ENCODE data around the gene FBXL12. TPM values are rescaled to one million over a fixed set of nuclear protein-coding genes. Genes with fewer than 3 reads are reported as not detected.

The FBXL12 gene
- total RNA-seq, 6 donors from 2014 or later, result 14.8 to 48.2 (median 32.3) TPM

DNA sequence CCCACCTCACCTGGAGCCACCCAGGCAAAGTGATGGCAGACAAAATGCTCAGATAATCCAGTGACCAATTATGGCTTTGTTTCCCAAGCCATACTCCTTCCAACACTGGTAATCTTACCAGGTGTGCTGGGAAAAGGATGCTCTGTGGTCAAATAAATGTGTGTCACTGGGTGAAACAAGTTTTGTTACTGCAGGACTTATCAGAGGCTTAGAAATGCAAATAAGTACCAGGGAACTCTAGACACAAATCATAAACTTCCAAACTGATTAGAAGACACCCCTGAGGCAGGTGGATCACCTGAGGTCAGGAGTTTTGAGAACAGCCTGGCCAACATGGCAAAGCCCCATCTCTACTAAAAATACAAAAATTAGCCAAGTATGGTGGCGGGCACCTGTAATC, 42.6 kb upstream of the FBXL12 start:
- no peaks in the 10 kb centered on the region for H3K27me3 ChIP-seq
- ATAC-seq (ENCODE audit: low FRiP score in 2 of 2) (no peak), DNase-seq (no peak)
- H3K36me3 ChIP-seq, result no peaks in the 10 kb centered on the region
- TF ChIP-seq, protein P1, sequence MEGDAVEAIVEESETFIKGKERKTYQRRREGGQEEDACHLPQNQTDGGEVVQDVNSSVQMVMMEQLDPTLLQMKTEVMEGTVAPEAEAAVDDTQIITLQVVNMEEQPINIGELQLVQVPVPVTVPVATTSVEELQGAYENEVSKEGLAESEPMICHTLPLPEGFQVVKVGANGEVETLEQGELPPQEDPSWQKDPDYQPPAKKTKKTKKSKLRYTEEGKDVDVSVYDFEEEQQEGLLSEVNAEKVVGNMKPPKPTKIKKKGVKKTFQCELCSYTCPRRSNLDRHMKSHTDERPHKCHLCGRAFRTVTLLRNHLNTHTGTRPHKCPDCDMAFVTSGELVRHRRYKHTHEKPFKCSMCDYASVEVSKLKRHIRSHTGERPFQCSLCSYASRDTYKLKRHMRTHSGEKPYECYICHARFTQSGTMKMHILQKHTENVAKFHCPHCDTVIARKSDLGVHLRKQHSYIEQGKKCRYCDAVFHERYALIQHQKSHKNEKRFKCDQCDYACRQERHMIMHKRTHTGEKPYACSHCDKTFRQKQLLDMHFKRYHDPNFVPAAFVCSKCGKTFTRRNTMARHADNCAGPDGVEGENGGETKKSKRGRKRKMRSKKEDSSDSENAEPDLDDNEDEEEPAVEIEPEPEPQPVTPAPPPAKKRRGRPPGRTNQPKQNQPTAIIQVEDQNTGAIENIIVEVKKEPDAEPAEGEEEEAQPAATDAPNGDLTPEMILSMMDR (IDR thresholded peaks at IDR 0.05), result no peak
- TF ChIP-seq POLR2A (IDR thresholded peaks at IDR 0.05) (no peak), POLR2AphosphoS5 (IDR thresholded peaks at IDR 0.05) (no peak)
- no peak overlapping the region for H3K4me3 ChIP-seq
- 95 to 100% methylated on average over 1 of the region's 1 CpG for WGBS, 2 donors
- peaks cover 0 to 15% (median 0%) of the 10 kb centered on the region in 4 donors for H3K4me1 ChIP-seq
- H3K9me3 ChIP-seq, result no peaks in the 10 kb centered on the region
- H3K27ac ChIP-seq, result no peak overlapping the region

DNA sequence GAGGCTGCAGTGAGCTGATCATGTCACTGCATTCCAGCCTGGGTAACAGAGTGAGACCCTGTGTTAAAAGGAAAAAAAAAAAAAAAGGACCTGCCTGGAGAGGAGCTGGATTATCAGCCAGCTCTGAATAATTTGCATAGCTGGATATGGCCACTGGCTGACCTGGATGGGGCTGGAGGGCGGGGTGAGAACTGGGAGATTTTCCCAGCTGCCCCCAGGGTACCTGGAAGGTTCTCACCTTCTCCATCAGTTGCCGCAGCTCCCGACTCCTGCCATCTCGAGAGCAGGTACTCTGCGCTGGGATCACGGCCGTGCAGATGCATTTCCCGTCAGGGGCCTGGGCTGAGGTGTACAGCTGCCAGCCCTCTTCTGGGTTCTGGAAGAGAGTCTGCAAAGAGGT, 41.5 kb upstream of the FBXL12 start:
- H3K36me3 ChIP-seq, result no peaks in the 10 kb centered on the region
- TF ChIP-seq, protein P1 (IDR thresholded peaks at IDR 0.05), result no peak
- TF ChIP-seq EP300 (IDR thresholded peaks at IDR 0.05), result no peak
- no peak for TF ChIP-seq POLR2A (IDR thresholded peaks at IDR 0.05)
- no peak for TF ChIP-seq POLR2AphosphoS5 (IDR thresholded peaks at IDR 0.05)
- H3K4me3 ChIP-seq, result no peak overlapping the region
- no peaks in the 10 kb centered on the region for H3K27me3 ChIP-seq
- DNase-seq, result no peak
- no peak overlapping the region for H3K27ac ChIP-seq
- H3K9me3 ChIP-seq, result no peaks in the 10 kb centered on the region
- H3K4me1 ChIP-seq, result peaks cover 0 to 15% (median 0%) of the 10 kb centered on the region in 4 donors
- 84 to 95% methylated on average over 3 to 8 of the region's 8 CpGs for WGBS, 2 donors
- ATAC-seq (ENCODE audit: low FRiP score in 2 of 2), result no peak

DNA sequence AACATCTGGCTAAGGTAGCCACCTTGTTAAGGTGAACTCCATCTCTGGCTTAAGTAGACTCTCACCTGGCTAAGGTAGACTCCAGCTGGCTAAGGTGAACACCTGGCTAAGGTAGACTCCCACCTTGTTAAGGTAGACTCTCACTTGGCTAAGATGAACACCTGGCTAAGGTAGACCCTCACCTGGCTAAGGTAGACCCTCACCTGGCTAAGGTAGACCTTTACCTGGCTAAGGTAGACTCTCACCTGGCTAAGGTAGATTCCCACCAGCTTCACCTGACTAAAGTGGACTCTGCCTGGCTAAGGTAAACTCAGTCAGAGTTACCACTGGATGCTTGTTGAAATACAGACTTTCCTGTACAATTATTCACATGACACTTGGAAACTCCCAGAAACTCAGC, 39.9 kb upstream of the FBXL12 start:
- Histone ChIP-seq H3K4me3 (no peak overlapping the region), H3K27me3 (no peaks in the 10 kb centered on the region), H3K4me1 (peaks cover 0 to 15% (median 0%) of the 10 kb centered on the region in 4 donors), H3K36me3 (no peaks in the 10 kb centered on the region), H3K9me3 (no peaks in the 10 kb centered on the region), H3K27ac (no peak overlapping the region)
- TF ChIP-seq POLR2A (IDR thresholded peaks at IDR 0.05) (no peak), POLR2AphosphoS5 (IDR thresholded peaks at IDR 0.05) (no peak), EP300 (IDR thresholded peaks at IDR 0.05) (no peak)
- TF ChIP-seq, protein P1 (IDR thresholded peaks at IDR 0.05), result no peak
- ATAC-seq (ENCODE audit: low FRiP score in 2 of 2), result no peak
- DNase-seq, result no peak

DNA sequence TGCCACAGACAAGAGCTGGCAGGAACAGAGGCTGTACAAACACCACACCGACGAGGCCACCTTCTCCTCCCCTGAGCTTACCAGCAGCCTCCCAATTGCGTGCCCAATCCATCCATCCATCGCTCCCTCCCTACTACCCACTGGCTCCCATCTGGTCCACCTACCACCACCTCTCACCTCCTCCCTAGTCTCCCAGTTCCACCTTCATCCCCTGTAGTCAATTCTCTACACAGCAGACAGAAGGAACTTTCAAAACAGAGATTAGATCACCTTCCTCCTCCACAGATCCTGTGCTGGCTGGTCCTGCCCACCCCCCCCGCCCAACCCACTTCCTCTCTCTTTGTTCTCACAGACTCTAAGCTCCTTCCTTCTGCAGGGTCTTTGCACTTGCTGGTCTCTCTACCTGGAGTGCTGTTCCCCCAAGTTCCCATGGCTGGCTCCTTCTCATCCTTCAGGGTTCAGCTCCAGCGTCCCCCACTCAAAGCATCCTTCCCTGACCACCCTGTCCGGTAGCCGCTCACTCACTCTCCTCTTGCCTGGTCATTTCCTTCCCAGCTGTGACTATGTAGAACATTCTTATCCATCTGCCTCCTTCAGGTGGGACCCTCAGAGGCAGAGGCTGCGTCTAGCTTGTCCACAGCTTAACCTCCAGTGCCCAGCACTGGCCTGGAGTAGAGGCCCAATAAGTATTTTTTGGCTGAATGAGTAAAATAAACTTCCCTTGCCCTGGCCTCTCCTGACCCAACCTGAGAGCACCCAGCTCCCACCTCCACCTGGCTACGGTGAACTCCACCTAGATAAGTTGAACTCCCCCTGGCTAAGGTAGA, 39.3 kb upstream of the FBXL12 start:
- DNase-seq (no peak), ATAC-seq (ENCODE audit: low FRiP score in 2 of 2) (no peak)
- H3K9me3 ChIP-seq, result no peaks in the 10 kb centered on the region
- H3K36me3 ChIP-seq, result no peaks in the 10 kb centered on the region
- no peaks in the 10 kb centered on the region for H3K27me3 ChIP-seq
- WGBS, 2 donors, result 73 to 74% methylated on average over 10 of the region's 10 CpGs
- TF ChIP-seq EP300 (IDR thresholded peaks at IDR 0.05), result no peak
- TF ChIP-seq, protein P1 (IDR thresholded peaks at IDR 0.05), result no peak
- no peak for TF ChIP-seq POLR2A (IDR thresholded peaks at IDR 0.05)
- TF ChIP-seq POLR2AphosphoS5 (IDR thresholded peaks at IDR 0.05), result no peak
- H3K4me1 ChIP-seq, result peaks cover 0 to 15% (median 0%) of the 10 kb centered on the region in 4 donors
- no peak overlapping the region for H3K4me3 ChIP-seq
- peak overlapping the region in 2 of 4 donors; percentile 27 to 50 for H3K27ac ChIP-seq

All from upper lobe of left lung (tissue), 6 donors.